Left lobe of liver (tissue), 2 donors: ENCODE results near the gene CYP27C1. TPM values are rescaled to one million over a fixed set of nuclear protein-coding genes. Genes with fewer than 3 reads are reported as not detected.

Experiments used
- ATAC-seq: fragments of 200-7000 bp; cut with Tn5 transposase; one replicate; pipeline ENCODE4 v1.9.1; 2020; ENCODE audit warnings: mild to moderate bottlenecking, moderate library complexity
- DNase-seq: peaks from one replicate; pipeline ENCODE4 v3.0.0-alpha.2; 2020; ENCODE audit warnings: low spot score
- total RNA-seq: library from RNA; stranded (reverse); gene quantifications from one replicate; pipeline ENCODE4 v1.2.1, GENCODE V29; 2021
- donor health status: DM: no; HTN: no; CAD: no; lungs with moderate emphysema.
- donor health status: DM: no; HTN: yes; CAD: no.

CYP27C1 gene
- total RNA-seq, 1 donor from 2014 or later: 0.05 TPM

DNA sequence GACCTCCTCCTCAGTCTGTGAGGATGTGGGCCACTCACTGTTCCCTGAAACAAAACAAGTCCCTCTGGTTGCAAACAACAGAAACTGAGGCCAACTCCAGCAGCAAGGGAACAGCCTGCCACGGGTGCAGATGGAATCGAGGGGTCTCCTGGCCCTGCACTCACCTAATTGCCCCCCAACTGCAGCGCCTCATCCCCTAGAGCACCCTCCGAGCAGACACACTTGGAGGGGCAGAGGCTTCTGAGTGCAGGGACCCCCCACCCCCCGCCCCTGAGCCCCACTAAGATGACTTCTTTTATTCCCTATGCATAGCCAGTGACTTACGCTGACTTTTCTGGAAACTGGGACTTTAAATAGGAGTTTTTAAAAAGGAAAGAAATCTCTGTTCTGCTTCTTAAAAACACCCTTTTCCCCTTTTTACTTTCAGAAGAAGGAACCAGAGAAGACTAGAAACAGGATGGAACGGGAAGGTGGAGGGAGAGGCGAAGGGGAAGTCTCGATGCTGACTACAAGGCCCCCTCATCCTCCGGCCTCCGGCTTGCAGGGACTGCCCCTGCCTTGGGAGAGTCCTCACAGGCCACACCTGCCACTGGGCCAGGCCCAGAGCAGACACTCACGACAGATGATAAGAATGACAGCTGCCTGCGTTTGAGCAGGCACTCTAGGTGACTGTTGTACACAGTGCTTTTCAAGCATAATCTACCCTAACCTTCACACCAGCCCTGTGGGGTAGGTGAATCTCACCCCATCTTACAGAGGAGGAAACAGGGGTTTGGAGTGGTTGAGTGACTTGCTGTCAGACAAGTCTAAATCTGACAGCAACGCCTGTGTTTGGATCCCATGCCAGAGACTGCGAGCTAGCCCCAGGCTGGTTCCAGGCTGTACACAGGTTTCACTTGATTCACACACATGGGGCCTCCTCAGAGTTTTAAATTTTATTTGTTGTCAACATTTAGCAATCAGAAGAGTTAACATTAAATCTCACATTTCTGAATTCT is 85.0 kb downstream of the CYP27C1 start:
- DNase-seq (no peak), ATAC-seq (peak; percentile 48)

GRCh38 chr2:127134235-127134634 is 85.9 kb downstream of the CYP27C1 start:
- no peak for ATAC-seq
- no peak for DNase-seq

Other genes starting within 250 kb of the CYP27C1 start
- gene BIN1, start 113.1 kb downstream of the CYP27C1 start, total RNA-seq: 28.6 TPM
- gene ERCC3, start 73.8 kb upstream of the CYP27C1 start, total RNA-seq: 15.1 TPM
- gene MAP3K2, start 167.7 kb upstream of the CYP27C1 start, total RNA-seq: 48.9 TPM
- 479 TPM for gene PROC, start 198.1 kb upstream of the CYP27C1 start, total RNA-seq